HEK293 (cell line): ENCODE measurements around the gene STK39.

Source experiments
- CTCF ChIA-PET: fragments of 350-600 bp; formaldehyde crosslinking; extraction: SDS; loops from one replicate; lab custom pipeline; 2021; ENCODE audit warnings: antibody characterized with exemption; lab: Yijun Ruan, JAX
- POLR2A ChIA-PET: fragments of 300-600 bp; formaldehyde crosslinking; extraction: SDS; loops from one replicate; lab custom pipeline; 2020; ENCODE audit warnings: antibody characterized with exemption, inconsistent platforms; lab: Yijun Ruan, JAX
- H3K27ac ChIP-seq: fragments of 200-500 bp; sonication (Bioruptor generic); 2 replicates; pipeline ENCODE4 v1.5.1; 2014; ENCODE audit warnings: low read depth, low read length, control low read depth, inconsistent platforms; ENCODE audit errors: extremely low read depth
- H3K36me3 ChIP-seq, 2 experiments: fragments of 200-500 bp in 1 of 2; sonication (Bioruptor generic) in 1 of 2; 1 replicate in 1 of 2; 2 replicates in 1 of 2; pipeline ENCODE4 v1.5.1; 2014 to 2017; ENCODE audit warnings: inconsistent platforms in 2 of 2, low read length in 2 of 2; ENCODE audit not compliant: control insufficient read depth in 2 of 2, insufficient read depth in 1 of 2
- H3K4me1 ChIP-seq: fragments of 200-500 bp; sonication (Bioruptor generic); 2 replicates; pipeline ENCODE4 v1.5.1; 2014; ENCODE audit warnings: mild to moderate bottlenecking, low read length, inconsistent platforms; ENCODE audit not compliant: control insufficient read depth, insufficient read depth
- H3K4me3 ChIP-seq: 2 replicates; pipeline ENCODE4 v1.5.1; 2011; ENCODE audit warnings: low read depth, mild to moderate bottlenecking, control low read depth, low read length, moderate library complexity
- H3K9me3 ChIP-seq: fragments of 200-500 bp; sonication (Bioruptor generic); 2 replicates; pipeline ENCODE4 v1.5.1; 2014; ENCODE audit warnings: low read depth, low read length, inconsistent platforms; ENCODE audit not compliant: control insufficient read depth, insufficient read depth
- BCL6B ChIP-seq: fragments of 450-650 bp; formaldehyde crosslinking; IDR thresholded peaks from 2 replicates; pipeline ENCODE4 v1.5.1; 2017; ENCODE audit warnings: missing biosample characterization, missing genetic modification characterization
- HOXA7 ChIP-seq: sonication (generic); formaldehyde crosslinking; IDR thresholded peaks from 2 replicates; pipeline ENCODE4 v1.8.1; 2022; ENCODE audit warnings: missing genetic modification reagents, borderline replicate concordance
- RBAK ChIP-seq: fragments of 450-650 bp; formaldehyde crosslinking; IDR thresholded peaks from 2 replicates; pipeline ENCODE4 v1.5.1; 2016; ENCODE audit warnings: missing biosample characterization, missing genetic modification characterization
- WT1 ChIP-seq: fragments of 450-650 bp; formaldehyde crosslinking; IDR thresholded peaks from 2 replicates; pipeline ENCODE4 v1.5.1; 2016; ENCODE audit warnings: missing biosample characterization, missing genetic modification characterization
- ZNF175 ChIP-seq: fragments of 450-650 bp; formaldehyde crosslinking; IDR thresholded peaks from 2 replicates; pipeline ENCODE4 v1.5.1; 2016; ENCODE audit warnings: missing biosample characterization, missing genetic modification characterization
- ZNF2 ChIP-seq: fragments of 450-650 bp; formaldehyde crosslinking; IDR thresholded peaks from 2 replicates; pipeline ENCODE4 v1.5.1; 2016; ENCODE audit warnings: missing biosample characterization, missing genetic modification characterization
- ZNF302 ChIP-seq: fragments of 450-650 bp; formaldehyde crosslinking; IDR thresholded peaks from 2 replicates; pipeline ENCODE4 v1.5.1; 2016; ENCODE audit warnings: missing biosample characterization, missing genetic modification characterization, low read depth
- ZNF513 ChIP-seq: fragments of 450-650 bp; IDR thresholded peaks from 2 replicates; pipeline ENCODE4 v1.5.1; 2018; ENCODE audit warnings: missing biosample characterization, missing genetic modification characterization
- ZNF518A ChIP-seq: fragments of 450-650 bp; formaldehyde crosslinking; conservative IDR thresholded peaks from 2 replicates; pipeline ENCODE4 v1.5.1; 2016; ENCODE audit warnings: low read depth, missing biosample characterization, missing genetic modification characterization
- ZNF555 ChIP-seq: fragments of 450-650 bp; formaldehyde crosslinking; conservative IDR thresholded peaks from 2 replicates; pipeline ENCODE4 v1.5.1; 2017; ENCODE audit warnings: missing biosample characterization, mild to moderate bottlenecking, missing genetic modification characterization, inconsistent platforms
- ZNF707 ChIP-seq: fragments of 450-650 bp; formaldehyde crosslinking; IDR thresholded peaks from 2 replicates; pipeline ENCODE4 v1.5.1; 2016; ENCODE audit warnings: missing biosample characterization, missing genetic modification characterization
- ZNF777 ChIP-seq: fragments of 450-650 bp; formaldehyde crosslinking; IDR thresholded peaks from 2 replicates; pipeline ENCODE4 v1.5.1; 2017; ENCODE audit warnings: missing biosample characterization, missing genetic modification characterization, borderline replicate concordance
- ZNF791 ChIP-seq: fragments of 450-650 bp; formaldehyde crosslinking; IDR thresholded peaks from 2 replicates; pipeline ENCODE4 v1.5.1; 2016; ENCODE audit warnings: missing biosample characterization, missing genetic modification characterization
- TF ChIP-seq, protein P1 (sequence below): IDR thresholded peaks from 2 replicates; pipeline ENCODE4 v1.6.1; 2011; ENCODE audit warnings: mild to moderate bottlenecking, low read depth, low read length, borderline replicate concordance
- TF ChIP-seq, protein P2 (sequence below): fragments of 450-650 bp; formaldehyde crosslinking; IDR thresholded peaks from 2 replicates; pipeline ENCODE4 v1.5.1; 2016; ENCODE audit warnings: missing biosample characterization, missing genetic modification characterization

STK39 gene

DNA sequence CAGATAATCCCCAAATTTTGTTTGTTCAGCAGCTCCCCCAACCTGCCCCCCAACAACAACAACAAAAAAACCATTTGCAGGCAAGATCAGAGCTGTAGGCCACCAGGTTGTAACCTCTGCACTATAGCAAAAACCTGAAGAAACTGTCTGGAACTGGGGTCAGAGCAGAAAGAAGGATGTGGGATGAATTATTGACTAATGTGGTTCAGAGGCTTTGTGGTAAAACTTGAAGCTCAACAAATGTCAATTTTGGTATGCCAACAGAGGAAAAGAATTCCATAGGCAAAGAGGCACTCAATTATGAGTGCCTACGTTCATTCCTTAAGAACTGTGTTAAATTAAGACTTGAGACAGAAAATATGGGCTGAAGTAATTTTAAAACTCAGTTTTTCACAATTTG, 255.1 kb downstream of the STK39 start:
- H3K4me3 ChIP-seq = no peak overlapping the region
- no peaks in the 10 kb centered on the region for H3K4me1 ChIP-seq
- TF ChIP-seq ZNF777 (tag by site-specific recombination) = no peak
- TF ChIP-seq ZNF791 (tag by site-specific recombination) = no peak
- TF ChIP-seq RBAK (tag by site-specific recombination) = no peak
- ChIA-PET CTCF (no interaction called here), POLR2A (no interaction called here)
- H3K36me3 ChIP-seq = peaks cover 0 to 4% of the 10 kb centered on the region in 2 experiments; a peak in 1 of 3 replicates
- no peak overlapping the region for H3K27ac ChIP-seq
- H3K9me3 ChIP-seq = no peaks in the 10 kb centered on the region

GRCh38 chr2:167990062-167990461, 257.3 kb downstream of the STK39 start:
- ChIA-PET POLR2A (no interaction called here), CTCF (interaction anchor here (0.7 to 1.3 kb wide), 2 partner anchors 12 to 1214 kb away, joined by 3 to 4 read pairs; no protein-coding TSS in a partner anchor)
- H3K27ac ChIP-seq = no peak overlapping the region
- TF ChIP-seq WT1 (no peak), ZNF2 (tag by site-specific recombination) (no peak), ZNF555 (tag by site-specific recombination) (no peak), ZNF175 (tag by site-specific recombination) (no peak)
- TF ChIP-seq, protein P1, sequence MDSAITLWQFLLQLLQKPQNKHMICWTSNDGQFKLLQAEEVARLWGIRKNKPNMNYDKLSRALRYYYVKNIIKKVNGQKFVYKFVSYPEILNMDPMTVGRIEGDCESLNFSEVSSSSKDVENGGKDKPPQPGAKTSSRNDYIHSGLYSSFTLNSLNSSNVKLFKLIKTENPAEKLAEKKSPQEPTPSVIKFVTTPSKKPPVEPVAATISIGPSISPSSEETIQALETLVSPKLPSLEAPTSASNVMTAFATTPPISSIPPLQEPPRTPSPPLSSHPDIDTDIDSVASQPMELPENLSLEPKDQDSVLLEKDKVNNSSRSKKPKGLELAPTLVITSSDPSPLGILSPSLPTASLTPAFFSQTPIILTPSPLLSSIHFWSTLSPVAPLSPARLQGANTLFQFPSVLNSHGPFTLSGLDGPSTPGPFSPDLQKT = no peak
- no peak overlapping the region for H3K4me3 ChIP-seq
- no peaks in the 10 kb centered on the region for H3K36me3 ChIP-seq
- no peaks in the 10 kb centered on the region for H3K4me1 ChIP-seq
- no peaks in the 10 kb centered on the region for H3K9me3 ChIP-seq

- Histone ChIP-seq H3K27ac (no peak overlapping the region), H3K9me3 (no peaks in the 10 kb centered on the region), H3K4me3 (no peak overlapping the region), H3K36me3 (peaks cover 0 to 6% of the 10 kb centered on the region in 2 experiments; a peak in 1 of 3 replicates), H3K4me1 (no peaks in the 10 kb centered on the region)
- TF ChIP-seq ZNF302 (tag by site-specific recombination) (no peak), ZNF791 (tag by site-specific recombination) (no peak), ZNF513 (tag by site-specific recombination) (no peak), ZNF707 (no peak), BCL6B (tag by site-specific recombination) (no peak), ZNF518A (no peak), HOXA7 (CRISPR knock-in tag) (no peak)
- TF ChIP-seq, protein P2, sequence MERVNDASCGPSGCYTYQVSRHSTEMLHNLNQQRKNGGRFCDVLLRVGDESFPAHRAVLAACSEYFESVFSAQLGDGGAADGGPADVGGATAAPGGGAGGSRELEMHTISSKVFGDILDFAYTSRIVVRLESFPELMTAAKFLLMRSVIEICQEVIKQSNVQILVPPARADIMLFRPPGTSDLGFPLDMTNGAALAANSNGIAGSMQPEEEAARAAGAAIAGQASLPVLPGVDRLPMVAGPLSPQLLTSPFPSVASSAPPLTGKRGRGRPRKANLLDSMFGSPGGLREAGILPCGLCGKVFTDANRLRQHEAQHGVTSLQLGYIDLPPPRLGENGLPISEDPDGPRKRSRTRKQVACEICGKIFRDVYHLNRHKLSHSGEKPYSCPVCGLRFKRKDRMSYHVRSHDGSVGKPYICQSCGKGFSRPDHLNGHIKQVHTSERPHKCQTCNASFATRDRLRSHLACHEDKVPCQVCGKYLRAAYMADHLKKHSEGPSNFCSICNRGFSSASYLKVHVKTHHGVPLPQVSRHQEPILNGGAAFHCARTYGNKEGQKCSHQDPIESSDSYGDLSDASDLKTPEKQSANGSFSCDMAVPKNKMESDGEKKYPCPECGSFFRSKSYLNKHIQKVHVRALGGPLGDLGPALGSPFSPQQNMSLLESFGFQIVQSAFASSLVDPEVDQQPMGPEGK (tag by site-specific recombination) = no peak
- CTCF ChIA-PET = no interaction called here
- POLR2A ChIA-PET = no interaction called here
These were observed 259.1 kb downstream of the STK39 start for GRCh38 chr2:167988296-167988695.
